ENCODE data around the gene DHRS11. TPM values are rescaled to one million over a fixed set of nuclear protein-coding genes. Genes with fewer than 3 reads are reported as not detected.

DHRS11 gene
- polyA plus RNA-seq, 1 donor from 2014 or later = 18.6 TPM

DNA sequence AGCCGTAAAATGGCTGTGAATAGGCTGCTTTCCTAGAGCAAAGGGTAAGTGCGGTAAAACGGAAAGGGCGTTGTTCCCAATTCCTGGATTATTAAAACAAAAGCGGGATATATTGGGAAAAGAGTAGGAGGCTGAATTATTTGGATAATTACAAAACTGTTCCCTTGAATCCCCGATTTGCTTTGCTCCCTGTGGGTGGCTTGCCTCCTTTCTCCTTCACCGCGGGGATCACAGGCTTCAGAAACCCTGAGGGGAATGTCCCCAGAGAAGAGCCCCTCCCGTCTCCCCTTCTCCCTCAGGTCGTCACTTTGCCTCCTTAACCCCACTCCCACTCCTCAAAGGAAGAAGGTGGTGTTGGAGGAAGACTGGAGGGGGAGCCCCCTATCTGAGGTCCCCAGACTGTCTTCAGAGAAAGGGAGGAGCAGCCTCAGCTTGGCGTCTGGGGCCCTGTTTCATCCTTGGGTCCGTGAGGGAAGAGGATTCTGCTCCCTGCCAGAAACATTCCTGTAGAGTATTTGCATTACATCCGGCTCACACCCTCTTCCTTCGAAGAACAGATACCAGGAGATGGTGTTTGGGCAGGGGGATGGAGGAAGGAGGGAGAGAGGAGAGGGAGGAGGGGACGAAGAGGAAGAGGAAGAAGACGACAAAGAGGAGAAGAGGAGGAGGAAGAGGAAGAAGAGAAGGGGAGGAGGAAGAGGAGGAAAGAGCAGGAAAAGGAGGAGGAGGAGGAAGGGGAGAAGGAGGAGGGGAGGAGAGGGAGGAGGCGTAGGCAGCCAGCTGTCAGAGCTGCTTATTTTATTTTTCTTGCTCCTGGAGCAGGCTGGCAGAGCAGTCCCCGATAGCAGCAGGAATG is 41.5 kb downstream of the DHRS11 start:
- TF ChIP-seq TAF1 (IDR thresholded peaks at IDR 0.05; ENCODE audit: low read depth) (no peak), EZH2 (IDR thresholded peaks at IDR 0.05; ENCODE audit: borderline replicate concordance, insufficient read depth, low read length, poor library complexity, severe bottlenecking) (no peak), RAD21 (conservative IDR thresholded peaks at IDR 0.05) (no peak), EP300 (conservative IDR thresholded peaks at IDR 0.05; ENCODE audit: poor library complexity, severe bottlenecking) (no peak), MXI1 (conservative IDR thresholded peaks at IDR 0.05; ENCODE audit: poor library complexity, severe bottlenecking) (no peak), POLR2AphosphoS5 (IDR thresholded peaks at IDR 0.05) (no peak), SMC3 (conservative IDR thresholded peaks at IDR 0.05; ENCODE audit: poor library complexity) (no peak)
- TF ChIP-seq, protein P1, sequence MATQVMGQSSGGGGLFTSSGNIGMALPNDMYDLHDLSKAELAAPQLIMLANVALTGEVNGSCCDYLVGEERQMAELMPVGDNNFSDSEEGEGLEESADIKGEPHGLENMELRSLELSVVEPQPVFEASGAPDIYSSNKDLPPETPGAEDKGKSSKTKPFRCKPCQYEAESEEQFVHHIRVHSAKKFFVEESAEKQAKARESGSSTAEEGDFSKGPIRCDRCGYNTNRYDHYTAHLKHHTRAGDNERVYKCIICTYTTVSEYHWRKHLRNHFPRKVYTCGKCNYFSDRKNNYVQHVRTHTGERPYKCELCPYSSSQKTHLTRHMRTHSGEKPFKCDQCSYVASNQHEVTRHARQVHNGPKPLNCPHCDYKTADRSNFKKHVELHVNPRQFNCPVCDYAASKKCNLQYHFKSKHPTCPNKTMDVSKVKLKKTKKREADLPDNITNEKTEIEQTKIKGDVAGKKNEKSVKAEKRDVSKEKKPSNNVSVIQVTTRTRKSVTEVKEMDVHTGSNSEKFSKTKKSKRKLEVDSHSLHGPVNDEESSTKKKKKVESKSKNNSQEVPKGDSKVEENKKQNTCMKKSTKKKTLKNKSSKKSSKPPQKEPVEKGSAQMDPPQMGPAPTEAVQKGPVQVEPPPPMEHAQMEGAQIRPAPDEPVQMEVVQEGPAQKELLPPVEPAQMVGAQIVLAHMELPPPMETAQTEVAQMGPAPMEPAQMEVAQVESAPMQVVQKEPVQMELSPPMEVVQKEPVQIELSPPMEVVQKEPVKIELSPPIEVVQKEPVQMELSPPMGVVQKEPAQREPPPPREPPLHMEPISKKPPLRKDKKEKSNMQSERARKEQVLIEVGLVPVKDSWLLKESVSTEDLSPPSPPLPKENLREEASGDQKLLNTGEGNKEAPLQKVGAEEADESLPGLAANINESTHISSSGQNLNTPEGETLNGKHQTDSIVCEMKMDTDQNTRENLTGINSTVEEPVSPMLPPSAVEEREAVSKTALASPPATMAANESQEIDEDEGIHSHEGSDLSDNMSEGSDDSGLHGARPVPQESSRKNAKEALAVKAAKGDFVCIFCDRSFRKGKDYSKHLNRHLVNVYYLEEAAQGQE (IDR thresholded peaks at IDR 0.05; ENCODE audit: borderline replicate concordance) = no peak
- TF ChIP-seq, protein P2, sequence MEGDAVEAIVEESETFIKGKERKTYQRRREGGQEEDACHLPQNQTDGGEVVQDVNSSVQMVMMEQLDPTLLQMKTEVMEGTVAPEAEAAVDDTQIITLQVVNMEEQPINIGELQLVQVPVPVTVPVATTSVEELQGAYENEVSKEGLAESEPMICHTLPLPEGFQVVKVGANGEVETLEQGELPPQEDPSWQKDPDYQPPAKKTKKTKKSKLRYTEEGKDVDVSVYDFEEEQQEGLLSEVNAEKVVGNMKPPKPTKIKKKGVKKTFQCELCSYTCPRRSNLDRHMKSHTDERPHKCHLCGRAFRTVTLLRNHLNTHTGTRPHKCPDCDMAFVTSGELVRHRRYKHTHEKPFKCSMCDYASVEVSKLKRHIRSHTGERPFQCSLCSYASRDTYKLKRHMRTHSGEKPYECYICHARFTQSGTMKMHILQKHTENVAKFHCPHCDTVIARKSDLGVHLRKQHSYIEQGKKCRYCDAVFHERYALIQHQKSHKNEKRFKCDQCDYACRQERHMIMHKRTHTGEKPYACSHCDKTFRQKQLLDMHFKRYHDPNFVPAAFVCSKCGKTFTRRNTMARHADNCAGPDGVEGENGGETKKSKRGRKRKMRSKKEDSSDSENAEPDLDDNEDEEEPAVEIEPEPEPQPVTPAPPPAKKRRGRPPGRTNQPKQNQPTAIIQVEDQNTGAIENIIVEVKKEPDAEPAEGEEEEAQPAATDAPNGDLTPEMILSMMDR (IDR thresholded peaks at IDR 0.05; ENCODE audit: poor library complexity, severe bottlenecking) = no peak
- Histone ChIP-seq H3K4me2 (ENCODE audit: low read length) (no peak overlapping the region), H3K9me2 (ENCODE audit: insufficient read depth, low read length) (no peaks in the 10 kb centered on the region), H2AFZ (ENCODE audit: low read depth, low read length) (no peak overlapping the region), H3K27ac (ENCODE audit: low read length) (no peak overlapping the region), H3K27me3 (ENCODE audit: insufficient read depth, low read depth, low read length) (peaks cover 40% of the 10 kb centered on the region), H3K9me3 (ENCODE audit: low read length) (no peaks in the 10 kb centered on the region), H3K36me3 (ENCODE audit: insufficient read depth, low read length) (no peaks in the 10 kb centered on the region), H4K20me1 (ENCODE audit: insufficient read depth) (no peaks in the 10 kb centered on the region), H3K4me3 (ENCODE audit: low read length) (no peak overlapping the region), H3F3A (ENCODE audit: insufficient read depth, low read length, poor library complexity, severe bottlenecking) (no peaks in the 10 kb centered on the region), H3K9ac (ENCODE audit: low read length) (no peak overlapping the region), H3K79me2 (replicated peaks; ENCODE audit: insufficient read depth, low read length) (no peaks in the 10 kb centered on the region)

DNA sequence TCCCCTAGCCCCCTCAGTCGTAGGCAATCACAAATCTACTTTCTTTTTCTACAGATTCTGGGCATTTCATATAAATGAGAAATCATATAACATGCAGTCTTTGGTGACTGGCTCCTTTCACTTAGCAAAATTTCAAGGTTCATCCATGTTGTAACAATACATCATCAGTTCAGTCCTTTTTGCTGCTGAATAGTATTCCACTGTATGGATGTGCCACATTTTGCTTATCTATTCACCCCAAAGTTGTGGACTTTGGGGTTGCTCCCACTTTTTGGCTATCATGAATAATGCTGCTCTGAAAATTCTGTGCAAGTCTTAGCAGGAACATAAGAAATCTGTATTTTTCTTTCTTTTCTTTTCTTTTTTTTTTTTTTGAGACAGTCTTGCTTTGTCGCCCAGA is 48.7 kb downstream of the DHRS11 start:
- peaks cover 71% of the 10 kb centered on the region for H3K27me3 ChIP-seq (ENCODE audit: insufficient read depth, low read depth, low read length)
- TF ChIP-seq RAD21 (conservative IDR thresholded peaks at IDR 0.05) = no peak
- no peak for TF ChIP-seq TAF1 (IDR thresholded peaks at IDR 0.05; ENCODE audit: low read depth)
- TF ChIP-seq, protein P1 (IDR thresholded peaks at IDR 0.05; ENCODE audit: borderline replicate concordance) = no peak
- TF ChIP-seq, protein P2 (IDR thresholded peaks at IDR 0.05; ENCODE audit: poor library complexity, severe bottlenecking) = no peak
- no peak for TF ChIP-seq EZH2 (IDR thresholded peaks at IDR 0.05; ENCODE audit: borderline replicate concordance, insufficient read depth, low read length, poor library complexity, severe bottlenecking)
- no peak for TF ChIP-seq EP300 (conservative IDR thresholded peaks at IDR 0.05; ENCODE audit: poor library complexity, severe bottlenecking)
- no peak for TF ChIP-seq SMC3 (conservative IDR thresholded peaks at IDR 0.05; ENCODE audit: poor library complexity)
- TF ChIP-seq MXI1 (conservative IDR thresholded peaks at IDR 0.05; ENCODE audit: poor library complexity, severe bottlenecking) = no peak
- no peak for TF ChIP-seq POLR2AphosphoS5 (IDR thresholded peaks at IDR 0.05)

More for the DNA sequence above, 48.7 kb downstream of the DHRS11 start:
- no peak overlapping the region for H3K9ac ChIP-seq (ENCODE audit: low read length)
- no peak overlapping the region for H3K27ac ChIP-seq (ENCODE audit: low read length)
- H3K4me3 ChIP-seq (ENCODE audit: low read length) = no peak overlapping the region
- H2AFZ ChIP-seq (ENCODE audit: low read depth, low read length) = no peak overlapping the region
- H4K20me1 ChIP-seq (ENCODE audit: insufficient read depth) = no peaks in the 10 kb centered on the region
- no peaks in the 10 kb centered on the region for H3K36me3 ChIP-seq (ENCODE audit: insufficient read depth, low read length)
- H3K9me2 ChIP-seq (ENCODE audit: insufficient read depth, low read length) = no peaks in the 10 kb centered on the region
- no peaks in the 10 kb centered on the region for H3F3A ChIP-seq (ENCODE audit: insufficient read depth, low read length, poor library complexity, severe bottlenecking)
- H3K4me2 ChIP-seq (ENCODE audit: low read length) = no peak overlapping the region
- no peaks in the 10 kb centered on the region for H3K79me2 ChIP-seq (replicated peaks; ENCODE audit: insufficient read depth, low read length)
- H3K9me3 ChIP-seq (ENCODE audit: low read length) = peaks cover 7% of the 10 kb centered on the region
